Globus pallidus (tissue), 1 donor: ENCODE data around the gene ADAM8.
"Not testable (repeated sequence)": the region's sequence is repeated elsewhere in the genome, so short reads cannot be mapped to it uniquely, and the experiment has no call there.

Source experiments
- DNase-seq: peaks from one replicate; pipeline ENCODE4 v3.0.0-alpha.2; 2015; ENCODE audit warnings: low spot score

Gene ADAM8

GRCh38 chr10:133276435-133277201 is at the start of gene ADAM8:
Gene ADAM8 (minus strand): TSS chr10:133276868. CDS start chr10:133276817, 51 bp downstream.
- no peak for DNase-seq

- DNase-seq: no peak
Measured at GRCh38 chr10:133326223-133326551, 49.5 kb upstream of the ADAM8 start.

GRCh38 chr10:133325440-133326222 is 49.0 kb upstream of the ADAM8 start:
- no peak for DNase-seq

GRCh38 chr10:133324857-133325260 is 48.2 kb upstream of the ADAM8 start:
- DNase-seq: no peak

- no peak for DNase-seq
Measured at GRCh38 chr10:133324198-133324792, 47.6 kb upstream of the ADAM8 start.

GRCh38 chr10:133322064-133322709 is 45.5 kb upstream of the ADAM8 start:
- DNase-seq: not testable (repeated sequence)

GRCh38 chr10:133320852-133321422 is 44.3 kb upstream of the ADAM8 start:
- not testable (repeated sequence) for DNase-seq

- DNase-seq: no peak
Measured at GRCh38 chr10:133318494-133319127, 41.9 kb upstream of the ADAM8 start.

GRCh38 chr10:133316732-133317131 is 40.1 kb upstream of the ADAM8 start:
- DNase-seq: no peak

- DNase-seq: no peak
Measured at GRCh38 chr10:133316266-133316665, 39.6 kb upstream of the ADAM8 start.

GRCh38 chr10:133315847-133316246 is 39.2 kb upstream of the ADAM8 start:
- no peak for DNase-seq

GRCh38 chr10:133314911-133315310 is 38.2 kb upstream of the ADAM8 start:
- no peak for DNase-seq

GRCh38 chr10:133313192-133313591 is 36.5 kb upstream of the ADAM8 start:
- DNase-seq: no peak

- no peak for DNase-seq
Measured at GRCh38 chr10:133312769-133313145, 36.1 kb upstream of the ADAM8 start.

- DNase-seq: no peak
Measured at GRCh38 chr10:133312016-133312768, 35.5 kb upstream of the ADAM8 start.

GRCh38 chr10:133311570-133311969 is 34.9 kb upstream of the ADAM8 start:
- DNase-seq: no peak

GRCh38 chr10:133310789-133311188 is 34.1 kb upstream of the ADAM8 start:
- DNase-seq: no peak

- no peak for DNase-seq
Measured at GRCh38 chr10:133310399-133310755, 33.7 kb upstream of the ADAM8 start.

GRCh38 chr10:133309720-133310398 is 33.2 kb upstream of the ADAM8 start:
- no peak for DNase-seq

GRCh38 chr10:133309100-133309719 is 32.5 kb upstream of the ADAM8 start:
- peak; percentile 86 for DNase-seq
